Activated naive CD8-positive, alpha-beta T cell treated with anti-CD3 and anti-CD28 coated beads, Interleukin-2, amount 10 ng/mL, durations not matched to agents 7 days and 5 days (primary cell): Measurements from ENCODE around the gene MAST4. TPM values are rescaled to one million over a fixed set of nuclear protein-coding genes. Genes with fewer than 3 reads are reported as not detected.
"Not testable (repeated sequence)": the region's sequence is repeated elsewhere in the genome, so short reads cannot be mapped to it uniquely, and the experiment has no call there.

ENCODE experiments used
- ATAC-seq: fragments of 150-1000 bp; cut with Tn5 transposase; one replicate; pipeline ENCODE4 v1.10.0; 2021; ENCODE audit warnings: low read depth, moderate library complexity
- POLR2A ChIA-PET: fragments of 350-600 bp; sonication (Branson Sonifier 250); formaldehyde crosslinking; loops from one replicate; lab custom pipeline; 2021; ENCODE audit warnings: antibody characterized with exemption; lab: Charles Lee
- DNase-seq: peaks from one replicate; pipeline ENCODE4 v3.0.0; 2021
- H3K27ac Mint-ChIP-seq: one replicate; pipeline ENCODE4 v1.8.0; 2022; ENCODE audit warnings: mild to moderate bottlenecking, mixed read lengths
- H3K27me3 Mint-ChIP-seq: one replicate; pipeline ENCODE4 v1.8.0; 2022; ENCODE audit warnings: mild to moderate bottlenecking, moderate library complexity, mixed read lengths
- H3K36me3 Mint-ChIP-seq: one replicate; pipeline ENCODE4 v1.8.0; 2021; ENCODE audit warnings: mild to moderate bottlenecking, mixed read lengths
- H3K4me1 Mint-ChIP-seq: one replicate; pipeline ENCODE4 v1.8.0; 2021; ENCODE audit warnings: mixed read lengths
- H3K4me3 Mint-ChIP-seq: one replicate; pipeline ENCODE4 v1.8.0; 2022; ENCODE audit warnings: mild to moderate bottlenecking, moderate library complexity, mixed read lengths
- H3K9me3 Mint-ChIP-seq: one replicate; pipeline ENCODE4 v1.8.0; 2021; ENCODE audit warnings: mixed read lengths
- total RNA-seq, 2 experiments: library from RNA; stranded (reverse); gene quantifications; one replicate each; pipeline ENCODE4 v1.2.3, GENCODE V29; 2021

Gene MAST4
- total RNA-seq, 2 experiments from 2014 or later = 13.4 to 14.3 TPM

- peaks cover 8% of the 10 kb centered on the region for H3K36me3 Mint-ChIP-seq
- H3K4me1 Mint-ChIP-seq = no peaks in the 10 kb centered on the region
- no peak for DNase-seq
- H3K4me3 Mint-ChIP-seq = no peak overlapping the region
- H3K27ac Mint-ChIP-seq = no peak overlapping the region
- ATAC-seq = no peak
- H3K27me3 Mint-ChIP-seq = no peaks in the 10 kb centered on the region
- POLR2A ChIA-PET = no interaction called here
- H3K9me3 Mint-ChIP-seq = no peaks in the 10 kb centered on the region
Observed at GRCh38 chr5:67106626-67107342, 510.6 kb downstream of the MAST4 start.

DNA sequence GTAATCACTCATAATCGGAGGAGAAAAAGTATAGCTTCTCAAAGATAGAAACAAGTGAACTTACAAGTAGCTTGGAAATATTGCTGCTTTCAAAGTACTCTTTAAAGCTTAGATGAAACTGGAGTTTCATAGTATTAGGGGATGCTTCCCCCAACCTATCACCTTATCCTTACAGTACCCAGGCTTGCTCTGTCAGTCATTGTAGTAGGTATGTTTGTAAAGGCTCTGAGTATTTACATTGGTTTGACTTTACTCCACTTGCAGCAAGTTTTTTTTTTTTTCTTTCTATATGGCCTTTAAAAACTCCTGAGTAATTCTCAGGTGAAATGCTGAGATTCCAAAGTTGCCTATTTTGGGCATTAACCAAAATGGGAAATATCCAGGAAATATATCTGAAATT lies 515.6 kb downstream of the MAST4 start:
- ATAC-seq = no peak

GRCh38 chr5:67115246-67115645 lies 519.1 kb downstream of the MAST4 start:
- Mint-ChIP-seq H3K4me3 (no peak overlapping the region), H3K9me3 (no peaks in the 10 kb centered on the region), H3K4me1 (peaks cover 2% of the 10 kb centered on the region), H3K27ac (no peak overlapping the region), H3K36me3 (peaks cover 11% of the 10 kb centered on the region), H3K27me3 (no peaks in the 10 kb centered on the region)
- ATAC-seq (no peak), DNase-seq (no peak)
- POLR2A ChIA-PET = no interaction called here

More for the DNA sequence above, 515.6 kb downstream of the MAST4 start:
- Mint-ChIP-seq H3K4me3 (no peak overlapping the region), H3K4me1 (no peaks in the 10 kb centered on the region), H3K9me3 (no peaks in the 10 kb centered on the region), H3K36me3 (peaks cover 8% of the 10 kb centered on the region), H3K27me3 (no peaks in the 10 kb centered on the region), H3K27ac (no peak overlapping the region)
- no peak for DNase-seq
- POLR2A ChIA-PET = no interaction called here

GRCh38 chr5:67115817-67116216 lies 519.6 kb downstream of the MAST4 start:
- DNase-seq (no peak), ATAC-seq (no peak)
- Mint-ChIP-seq H3K9me3 (no peaks in the 10 kb centered on the region), H3K4me3 (no peak overlapping the region), H3K36me3 (peaks cover 11% of the 10 kb centered on the region), H3K27ac (no peak overlapping the region), H3K27me3 (no peaks in the 10 kb centered on the region), H3K4me1 (peaks cover 2% of the 10 kb centered on the region)
- POLR2A ChIA-PET = no interaction called here

DNA sequence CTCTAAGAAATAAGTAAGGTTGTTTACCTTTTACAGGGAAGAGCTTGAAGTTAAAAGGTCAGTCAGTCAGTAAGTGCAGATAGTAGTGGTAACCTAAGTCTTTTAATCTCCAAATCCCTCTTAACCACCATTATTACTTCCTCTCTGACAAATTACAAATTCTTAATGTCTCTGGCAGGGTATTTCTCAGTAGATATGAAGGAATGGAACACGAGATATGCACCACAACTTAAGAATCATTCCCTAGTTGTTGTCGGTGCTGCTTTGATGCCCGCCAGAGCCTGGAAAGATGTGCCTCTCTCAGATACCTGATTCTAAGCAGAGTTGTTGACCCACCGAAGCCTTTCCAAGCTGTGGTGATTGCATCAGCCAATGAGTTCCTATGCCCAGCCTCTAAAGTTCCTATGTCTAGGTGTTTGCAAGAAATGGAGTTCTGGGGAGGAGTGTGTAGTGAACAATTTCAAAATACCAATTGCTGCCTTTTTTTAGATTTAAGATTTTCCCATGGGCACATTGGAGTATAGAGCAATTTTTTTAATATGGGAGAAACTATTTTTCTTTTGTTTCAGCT lies 521.9 kb downstream of the MAST4 start:
- H3K4me1 Mint-ChIP-seq = peaks cover 2% of the 10 kb centered on the region
- no peak overlapping the region for H3K4me3 Mint-ChIP-seq
- ATAC-seq = no peak
- H3K27ac Mint-ChIP-seq = no peak overlapping the region
- POLR2A ChIA-PET = no interaction called here
- no peak for DNase-seq
- H3K9me3 Mint-ChIP-seq = no peaks in the 10 kb centered on the region
- H3K27me3 Mint-ChIP-seq = no peaks in the 10 kb centered on the region
- peaks cover 6% of the 10 kb centered on the region for H3K36me3 Mint-ChIP-seq

GRCh38 chr5:67119010-67119409 lies 522.8 kb downstream of the MAST4 start:
- POLR2A ChIA-PET = interaction anchor here (0.6 kb wide), 1 partner anchor 872 kb away, joined by 3 read pairs; no protein-coding TSS in a partner anchor
- no peak overlapping the region for H3K4me3 Mint-ChIP-seq
- H3K27ac Mint-ChIP-seq = no peak overlapping the region
- no peaks in the 10 kb centered on the region for H3K27me3 Mint-ChIP-seq
- no peak for ATAC-seq
- H3K4me1 Mint-ChIP-seq = peaks cover 2% of the 10 kb centered on the region
- peaks cover 6% of the 10 kb centered on the region for H3K36me3 Mint-ChIP-seq
- no peaks in the 10 kb centered on the region for H3K9me3 Mint-ChIP-seq
- DNase-seq = no peak

GRCh38 chr5:67120032-67120431 lies 523.8 kb downstream of the MAST4 start:
- Mint-ChIP-seq H3K27ac (no peak overlapping the region), H3K4me3 (no peak overlapping the region), H3K27me3 (no peaks in the 10 kb centered on the region), H3K36me3 (peaks cover 6% of the 10 kb centered on the region), H3K9me3 (no peaks in the 10 kb centered on the region), H3K4me1 (peaks cover 2% of the 10 kb centered on the region)
- no peak for ATAC-seq
- POLR2A ChIA-PET = no interaction called here
- no peak for DNase-seq

- Mint-ChIP-seq H3K4me1 (no peaks in the 10 kb centered on the region), H3K36me3 (peaks cover 11% of the 10 kb centered on the region), H3K4me3 (no peak overlapping the region), H3K9me3 (peaks cover 4% of the 10 kb centered on the region), H3K27me3 (no peaks in the 10 kb centered on the region), H3K27ac (no peak overlapping the region)
- ATAC-seq (no peak), DNase-seq (no peak)
- POLR2A ChIA-PET = no interaction called here
Observed at GRCh38 chr5:67123819-67124218, 527.6 kb downstream of the MAST4 start.

GRCh38 chr5:67124556-67124955 lies 528.4 kb downstream of the MAST4 start:
- no peak for ATAC-seq
- peaks cover 4% of the 10 kb centered on the region for H3K9me3 Mint-ChIP-seq
- no peak for DNase-seq
- POLR2A ChIA-PET = no interaction called here
- no peaks in the 10 kb centered on the region for H3K4me1 Mint-ChIP-seq
- peaks cover 10% of the 10 kb centered on the region for H3K36me3 Mint-ChIP-seq
- no peaks in the 10 kb centered on the region for H3K27me3 Mint-ChIP-seq
- H3K27ac Mint-ChIP-seq = no peak overlapping the region
- H3K4me3 Mint-ChIP-seq = no peak overlapping the region

DNA sequence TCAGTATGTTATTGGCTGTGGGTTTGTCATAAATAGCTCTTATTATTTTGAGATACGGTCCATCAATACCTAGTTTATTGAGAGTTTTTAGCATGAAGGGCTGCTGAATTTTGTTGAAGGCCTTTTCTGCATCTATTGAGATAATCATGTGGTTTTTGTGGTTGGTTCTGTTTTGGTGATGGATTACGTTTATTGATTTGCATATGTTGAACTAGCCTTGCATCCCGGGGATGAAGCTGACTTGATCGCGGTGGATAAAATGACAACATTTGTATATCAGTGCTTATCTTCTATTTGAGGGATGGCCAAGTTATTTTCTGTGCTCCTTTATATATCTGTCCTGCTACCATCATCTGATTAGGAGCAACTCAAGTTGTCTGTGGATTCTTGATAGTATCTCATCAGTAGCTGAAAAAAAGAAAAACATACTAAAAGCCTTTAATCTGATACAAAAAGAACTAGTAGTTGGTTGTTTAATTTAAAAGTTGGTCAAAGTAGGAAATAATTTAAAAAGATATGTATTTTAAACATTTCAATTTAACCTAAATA lies 531.2 kb downstream of the MAST4 start:
- DNase-seq, POLR2A ChIA-PET: not testable (repeated sequence)

DNA sequence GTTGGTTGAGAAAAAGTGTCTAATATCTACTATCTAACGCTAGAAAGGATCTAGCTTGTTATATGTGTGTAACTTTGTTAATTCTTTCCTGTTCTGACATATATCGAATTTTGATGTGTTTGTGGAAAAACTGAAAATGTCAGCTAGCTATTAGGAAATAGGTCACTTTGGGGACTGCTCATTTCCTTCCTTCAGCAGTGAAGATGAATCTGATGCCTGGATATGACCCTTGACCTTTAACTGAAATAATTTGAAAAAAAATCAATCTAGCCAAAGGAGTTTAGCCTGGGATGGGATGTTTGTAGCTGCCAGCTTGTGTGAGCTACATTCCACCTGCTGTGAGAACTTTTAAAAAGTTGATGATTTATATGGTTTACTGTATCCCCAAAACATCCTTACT lies 533.6 kb downstream of the MAST4 start:
- POLR2A ChIA-PET = no interaction called here
- H3K9me3 Mint-ChIP-seq = peaks cover 4% of the 10 kb centered on the region
- H3K4me3 Mint-ChIP-seq = no peak overlapping the region
- H3K27me3 Mint-ChIP-seq = no peaks in the 10 kb centered on the region
- H3K27ac Mint-ChIP-seq = no peak overlapping the region
- ATAC-seq (no peak), DNase-seq (no peak)
- no peaks in the 10 kb centered on the region for H3K4me1 Mint-ChIP-seq
- H3K36me3 Mint-ChIP-seq = peaks cover 6% of the 10 kb centered on the region

More for the DNA sequence above, 531.2 kb downstream of the MAST4 start:
- not testable (repeated sequence) for H3K4me1 Mint-ChIP-seq, ATAC-seq, H3K4me3 Mint-ChIP-seq, H3K27ac Mint-ChIP-seq, H3K9me3 Mint-ChIP-seq, H3K36me3 Mint-ChIP-seq, H3K27me3 Mint-ChIP-seq

- no peaks in the 10 kb centered on the region for H3K9me3 Mint-ChIP-seq
- ATAC-seq (no peak), DNase-seq (no peak)
- H3K4me3 Mint-ChIP-seq = no peak overlapping the region
- POLR2A ChIA-PET = interaction anchor here (0.6 kb wide), 1 partner anchor 87 kb away, joined by 4 read pairs; no protein-coding TSS in a partner anchor
- H3K36me3 Mint-ChIP-seq = peaks cover 1% of the 10 kb centered on the region
- H3K27me3 Mint-ChIP-seq = no peaks in the 10 kb centered on the region
- no peak overlapping the region for H3K27ac Mint-ChIP-seq
- H3K4me1 Mint-ChIP-seq = no peaks in the 10 kb centered on the region
Observed at GRCh38 chr5:67133217-67133616, 537.0 kb downstream of the MAST4 start.

DNA sequence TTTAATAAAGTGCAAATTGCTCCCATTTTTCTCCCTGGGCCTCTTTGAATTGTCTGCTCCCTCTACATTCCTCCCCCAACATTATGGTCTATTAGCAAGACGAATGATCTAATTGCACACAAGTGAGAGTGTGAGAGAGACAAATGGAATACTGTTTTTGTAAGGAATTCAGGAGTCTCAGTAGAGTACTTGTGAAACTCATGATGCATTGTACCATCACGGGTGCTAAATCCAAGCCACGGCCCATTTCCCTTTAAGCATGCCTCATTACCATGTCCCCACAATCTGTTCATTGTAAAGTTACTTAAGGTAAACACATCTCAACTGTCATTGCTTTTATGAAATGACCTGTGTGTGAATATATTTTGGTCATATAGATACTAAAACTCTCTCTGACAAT lies 537.6 kb downstream of the MAST4 start:
- H3K27me3 Mint-ChIP-seq = no peaks in the 10 kb centered on the region
- no peak for DNase-seq
- H3K36me3 Mint-ChIP-seq = peaks cover 1% of the 10 kb centered on the region
- POLR2A ChIA-PET = no interaction called here
- no peak for ATAC-seq
- no peak overlapping the region for H3K4me3 Mint-ChIP-seq
- H3K27ac Mint-ChIP-seq = no peak overlapping the region
- H3K9me3 Mint-ChIP-seq = no peaks in the 10 kb centered on the region
- H3K4me1 Mint-ChIP-seq = no peaks in the 10 kb centered on the region
